ENCODE measurements around the gene SEPTIN12.
"Not testable (repeated sequence)": the region's sequence is repeated elsewhere in the genome, so short reads cannot be mapped to it uniquely, and the experiment has no call there.

SEPTIN12 gene

GRCh38 chr16:4744555-4745273, 43.4 kb downstream of the SEPTIN12 start:
- no peaks in the 10 kb centered on the region for H3K9me3 ChIP-seq (ENCODE audit: insufficient read depth, low read length, severe bottlenecking)
- no peak for DNase-seq
- TF ChIP-seq EZH2 (IDR thresholded peaks at IDR 0.05; ENCODE audit: borderline replicate concordance, low read depth, low read length, severe bottlenecking) (no peak), CTCF (IDR thresholded peaks at IDR 0.05; ENCODE audit: borderline replicate concordance, extremely low read depth, low read length, poor library complexity, severe bottlenecking) (no peak)
- no peak for ATAC-seq (ENCODE audit: insufficient read depth, low read depth)
- H3K4me2 ChIP-seq (ENCODE audit: insufficient read depth, low read length), result no peak overlapping the region
- no peak overlapping the region for H3K4me3 ChIP-seq (ENCODE audit: low read depth in 1 of 2, low read length in 2 of 2)
- no peaks in the 10 kb centered on the region for H3K27me3 ChIP-seq (ENCODE audit: insufficient read depth, low read length, poor library complexity)
- no peak overlapping the region for H2AFZ ChIP-seq (ENCODE audit: low read depth, low read length)
- no peak overlapping the region for H3K9ac ChIP-seq (ENCODE audit: low read depth, low read length)
- peaks cover 3% of the 10 kb centered on the region; the same call in 1 of the 2 replicates for H4K20me1 ChIP-seq (ENCODE audit: insufficient read depth, low read length)
- H3K4me1 ChIP-seq (ENCODE audit: insufficient read depth, low read length), result no peaks in the 10 kb centered on the region
- 0 out of 2 replicates have a peak, but pooled peaks cover 1% of the 10 kb centered on the region for H3K36me3 ChIP-seq (ENCODE audit: insufficient read depth, low read length)
- no peaks in the 10 kb centered on the region for H3K79me2 ChIP-seq (ENCODE audit: insufficient read depth, low read length)
- no peak overlapping the region for H3K27ac ChIP-seq (ENCODE audit: low read length)

DNA sequence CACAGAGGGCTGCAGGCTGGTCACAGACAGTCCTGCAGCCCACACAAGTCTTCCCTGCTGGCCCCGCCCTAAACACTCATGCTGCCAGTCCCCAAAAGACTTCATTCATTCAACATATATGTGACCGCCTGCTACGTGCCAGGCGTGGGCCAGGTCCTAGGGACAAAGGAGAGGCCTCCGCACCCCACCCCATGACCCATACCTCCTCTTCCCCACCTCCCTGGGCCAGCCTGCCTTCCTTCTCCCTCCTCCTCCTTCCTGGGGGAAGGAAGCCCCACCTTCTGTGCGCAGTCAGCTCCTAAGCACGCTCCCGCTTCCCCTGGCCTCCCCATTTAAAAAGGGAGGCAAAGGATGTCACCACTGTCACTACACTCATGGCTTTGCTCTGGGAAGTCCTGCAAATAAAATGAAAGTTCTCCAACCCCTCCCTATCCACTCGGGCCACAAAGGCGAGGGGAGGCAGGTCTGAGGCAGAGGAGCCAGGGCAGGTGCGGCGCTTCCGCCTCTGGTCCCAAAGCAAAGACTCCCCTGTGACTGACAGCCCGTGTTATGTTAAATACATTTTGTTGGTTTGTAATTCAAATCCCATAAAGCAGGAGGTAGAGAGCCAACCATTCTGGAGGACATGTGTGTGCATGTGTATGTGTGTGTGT, 44.8 kb downstream of the SEPTIN12 start:
- ATAC-seq (ENCODE audit: insufficient read depth, low read depth) (no peak), DNase-seq (no peak)
- TF ChIP-seq CTCF (IDR thresholded peaks at IDR 0.05; ENCODE audit: borderline replicate concordance, extremely low read depth, low read length, poor library complexity, severe bottlenecking), result no peak
- Histone ChIP-seq H3K4me1 (ENCODE audit: insufficient read depth, low read length) (no peaks in the 10 kb centered on the region), H3K9me3 (ENCODE audit: insufficient read depth, low read length, severe bottlenecking) (no peaks in the 10 kb centered on the region), H3K36me3 (ENCODE audit: insufficient read depth, low read length) (no peaks in the 10 kb centered on the region), H3K27ac (ENCODE audit: low read length) (no peak overlapping the region), H4K20me1 (ENCODE audit: insufficient read depth, low read length) (peaks cover 3% of the 10 kb centered on the region; the same call in 1 of the 2 replicates), H3K4me2 (ENCODE audit: insufficient read depth, low read length) (no peak overlapping the region), H3K79me2 (ENCODE audit: insufficient read depth, low read length) (no peaks in the 10 kb centered on the region), H2AFZ (ENCODE audit: low read depth, low read length) (no peak overlapping the region), H3K4me3 (ENCODE audit: low read depth in 1 of 2, low read length in 2 of 2) (no peak overlapping the region), H3K27me3 (ENCODE audit: insufficient read depth, low read length, poor library complexity) (no peaks in the 10 kb centered on the region), H3K9ac (ENCODE audit: low read depth, low read length) (no peak overlapping the region)

GRCh38 chr16:4738370-4738769, 49.8 kb downstream of the SEPTIN12 start:
- H3K4me1 ChIP-seq (ENCODE audit: insufficient read depth, low read length), result peaks cover 18% of the 10 kb centered on the region
- DNase-seq; H3K9me3 ChIP-seq (ENCODE audit: insufficient read depth, low read length, severe bottlenecking); H3K79me2 ChIP-seq (ENCODE audit: insufficient read depth, low read length); H3K36me3 ChIP-seq (ENCODE audit: insufficient read depth, low read length); H3K27ac ChIP-seq (ENCODE audit: low read length); H3K4me3 ChIP-seq (ENCODE audit: low read depth in 1 of 2, low read length in 2 of 2); ATAC-seq (ENCODE audit: insufficient read depth, low read depth); H3K4me2 ChIP-seq (ENCODE audit: insufficient read depth, low read length); H2AFZ ChIP-seq (ENCODE audit: low read depth, low read length); H3K9ac ChIP-seq (ENCODE audit: low read depth, low read length); H3K27me3 ChIP-seq (ENCODE audit: insufficient read depth, low read length, poor library complexity); H4K20me1 ChIP-seq (ENCODE audit: insufficient read depth, low read length): not testable (repeated sequence)

GRCh38 chr16:4737545-4737944, 50.6 kb downstream of the SEPTIN12 start:
- Histone ChIP-seq H3K9ac (ENCODE audit: low read depth, low read length) (no peak overlapping the region), H3K4me1 (ENCODE audit: insufficient read depth, low read length) (peaks cover 26% of the 10 kb centered on the region), H3K79me2 (ENCODE audit: insufficient read depth, low read length) (peaks cover 13% of the 10 kb centered on the region), H3K4me3 (ENCODE audit: low read depth in 1 of 2, low read length in 2 of 2) (no peak overlapping the region), H3K36me3 (ENCODE audit: insufficient read depth, low read length) (no peaks in the 10 kb centered on the region), H3K27ac (ENCODE audit: low read length) (no peak overlapping the region), H3K27me3 (ENCODE audit: insufficient read depth, low read length, poor library complexity) (no peaks in the 10 kb centered on the region), H3K9me3 (ENCODE audit: insufficient read depth, low read length, severe bottlenecking) (no peaks in the 10 kb centered on the region), H2AFZ (ENCODE audit: low read depth, low read length) (no peak overlapping the region), H3K4me2 (ENCODE audit: insufficient read depth, low read length) (no peak overlapping the region), H4K20me1 (ENCODE audit: insufficient read depth, low read length) (no peaks in the 10 kb centered on the region)
- ATAC-seq (ENCODE audit: insufficient read depth, low read depth), result no peak
- DNase-seq, result no peak
- TF ChIP-seq CTCF (IDR thresholded peaks at IDR 0.05; ENCODE audit: borderline replicate concordance, extremely low read depth, low read length, poor library complexity, severe bottlenecking), result no peak
- no peak for TF ChIP-seq EZH2 (IDR thresholded peaks at IDR 0.05; ENCODE audit: borderline replicate concordance, low read depth, low read length, severe bottlenecking)
